Panc1 (cell line): ENCODE measurements around the gene RBKS.

ENCODE experiments used
- CTCF ChIP-seq: fragments of 450-650 bp; IDR thresholded peaks from 2 replicates; pipeline ENCODE4 v1.5.1; 2017; ENCODE audit warnings: mild to moderate bottlenecking
- POLR2AphosphoS5 ChIP-seq: IDR thresholded peaks from 2 replicates; pipeline ENCODE4 v1.6.1; 2012; ENCODE audit warnings: mild to moderate bottlenecking, low read depth, low read length, moderate library complexity
- SIN3A ChIP-seq: IDR thresholded peaks from 2 replicates; pipeline ENCODE4 v1.6.1; 2012; ENCODE audit warnings: low read depth, mild to moderate bottlenecking, low read length, moderate library complexity, borderline replicate concordance; ENCODE audit not compliant: insufficient read depth
- TCF7L2 ChIP-seq: IDR thresholded peaks from 2 replicates; pipeline ENCODE4 v1.6.1; 2011; ENCODE audit warnings: mild to moderate bottlenecking, low read depth, low read length, inconsistent platforms

- no peak for TF ChIP-seq POLR2AphosphoS5
- no peak for TF ChIP-seq TCF7L2
- no peak for TF ChIP-seq CTCF
- no peak for TF ChIP-seq SIN3A
These were observed 11.0 kb upstream of the RBKS start for GRCh38 chr2:27901234-27901633.
